A673 (cell line): ENCODE data around the gene SENP7.

ENCODE experiments used
- CTCF ChIP-seq: fragments of 300-800, 200-600 bp; sonication (generic); conservative IDR thresholded peaks from 2 replicates; pipeline ENCODE4 v1.5.1; 2017; ENCODE audit warnings: low read depth, mild to moderate bottlenecking, antibody characterized with exemption, low read length, moderate library complexity, mixed read lengths
- EZH2 ChIP-seq: fragments of 200-600 bp; sonication (generic); IDR thresholded peaks from 2 replicates; pipeline ENCODE4 v1.6.1; 2017; ENCODE audit warnings: borderline replicate concordance, low read depth, mild to moderate bottlenecking, mixed read lengths, antibody characterized with exemption, low read length; ENCODE audit not compliant: poor library complexity, severe bottlenecking

GRCh38 chr3:101495552-101495951 is 17.5 kb downstream of the SENP7 start:
- TF ChIP-seq CTCF (no peak), EZH2 (no peak)
